Loucy (cell line): ENCODE data around the gene KRTAP2-3.
"Not testable (repeated sequence)": the region's sequence is repeated elsewhere in the genome, so short reads cannot be mapped to it uniquely, and the experiment has no call there.

Source experiments
- H2AFZ ChIP-seq: fragments of 200-600 bp; sonication (generic); 2 replicates; pipeline ENCODE4 v1.6.0; 2016; ENCODE audit warnings: antibody characterized with exemption, mild to moderate bottlenecking, low read length, moderate library complexity
- H3F3A ChIP-seq: fragments of 200-600 bp; 2 replicates; pipeline ENCODE4 v1.6.0; 2016; ENCODE audit warnings: antibody characterized with exemption, low read depth, mild to moderate bottlenecking
- H3K27me3 ChIP-seq: fragments of 200-600 bp; sonication (generic); 2 replicates; pipeline ENCODE4 v1.6.1; 2014; ENCODE audit warnings: low read length, mild to moderate bottlenecking; ENCODE audit not compliant: insufficient read depth, poor library complexity, severe bottlenecking
- H3K36me3 ChIP-seq: fragments of 200-600 bp; sonication (generic); 2 replicates; pipeline ENCODE4 v1.6.1; 2016; ENCODE audit warnings: low read length; ENCODE audit not compliant: insufficient read depth
- H3K4me1 ChIP-seq: fragments of 200-600 bp; sonication (generic); 2 replicates; pipeline ENCODE4 v1.5.1; 2014; ENCODE audit warnings: low read length, mild to moderate bottlenecking; ENCODE audit not compliant: insufficient read depth, poor library complexity, severe bottlenecking
- H3K4me2 ChIP-seq: fragments of 200-600 bp; sonication (generic); 2 replicates; pipeline ENCODE4 v1.6.0; 2014; ENCODE audit warnings: antibody characterized with exemption, low read length, low read depth, mild to moderate bottlenecking; ENCODE audit not compliant: poor library complexity, severe bottlenecking
- H3K4me3 ChIP-seq: fragments of 200-600 bp; sonication (generic); 2 replicates; pipeline ENCODE4 v1.5.1; 2014; ENCODE audit warnings: low read length, mild to moderate bottlenecking, mixed read lengths; ENCODE audit not compliant: poor library complexity, severe bottlenecking
- H3K79me2 ChIP-seq: fragments of 200-600 bp; sonication (generic); 2 replicates; pipeline ENCODE4 v1.6.1; 2014; ENCODE audit warnings: low read length; ENCODE audit not compliant: insufficient read depth
- H3K9ac ChIP-seq: fragments of 200-600 bp; sonication (generic); 2 replicates; pipeline ENCODE4 v1.6.0; 2014; ENCODE audit warnings: mild to moderate bottlenecking, low read depth, low read length, moderate library complexity; ENCODE audit not compliant: poor library complexity, severe bottlenecking
- H3K9me2 ChIP-seq: fragments of 200-600 bp; sonication (generic); replicated peaks from 2 replicates; pipeline ENCODE4 v1.6.1; 2016; ENCODE audit warnings: low read depth, low read length, mixed read lengths
- H3K9me3 ChIP-seq: fragments of 200-600 bp; sonication (generic); 2 replicates; pipeline ENCODE4 v1.6.1; 2014; ENCODE audit warnings: mild to moderate bottlenecking, antibody characterized with exemption, low read length, low read depth; ENCODE audit not compliant: insufficient read depth
- H4K20me1 ChIP-seq: fragments of 200-600 bp; sonication (generic); 2 replicates; pipeline ENCODE4 v1.6.0; 2014; ENCODE audit warnings: antibody characterized with exemption, low read length, mild to moderate bottlenecking; ENCODE audit not compliant: insufficient read depth, poor library complexity, severe bottlenecking
- EZH2phosphoT487 ChIP-seq: fragments of 200-600 bp; IDR thresholded peaks from 2 replicates; pipeline ENCODE4 v1.6.1; 2018; ENCODE audit warnings: antibody characterized with exemption, mild to moderate bottlenecking, moderate library complexity, borderline replicate concordance
- TF ChIP-seq, protein P1 (sequence below): fragments of 200-600 bp; sonication (generic); conservative IDR thresholded peaks from 2 replicates; pipeline ENCODE4 v1.5.1; 2014; ENCODE audit warnings: mild to moderate bottlenecking, antibody characterized with exemption, low read length

KRTAP2-3 gene

DNA sequence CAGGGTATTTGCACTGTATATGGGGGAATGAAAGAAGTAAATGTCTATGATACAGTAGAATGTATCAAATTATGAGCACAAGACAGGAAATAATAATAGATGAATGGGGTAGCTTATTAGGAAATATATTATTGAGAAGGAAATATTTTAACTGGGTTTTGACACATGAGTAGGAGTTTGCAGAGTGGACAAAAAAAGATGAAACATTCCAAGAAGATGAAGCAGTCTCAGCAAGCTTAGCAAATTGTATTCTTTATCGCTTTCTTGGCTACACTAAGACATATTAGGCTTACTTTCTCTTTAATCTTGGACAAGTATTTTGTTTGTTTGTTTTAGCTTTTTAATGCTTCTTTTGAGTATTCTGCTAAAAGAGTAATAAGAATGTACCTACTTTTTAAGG lies 44.0 kb upstream of the KRTAP2-3 start:
- Histone ChIP-seq H3K9me3 (no peaks in the 10 kb centered on the region), H3K4me2 (no peak overlapping the region), H3K9me2 (no peaks in the 10 kb centered on the region), H3K4me3 (no peak overlapping the region), H3K79me2 (no peaks in the 10 kb centered on the region), H3F3A (no peaks in the 10 kb centered on the region), H4K20me1 (no peaks in the 10 kb centered on the region), H3K9ac (no peak overlapping the region), H3K36me3 (no peaks in the 10 kb centered on the region), H2AFZ (no peak overlapping the region), H3K27me3 (no peaks in the 10 kb centered on the region), H3K4me1 (peaks cover 37% of the 10 kb centered on the region)
- TF ChIP-seq EZH2phosphoT487, result no peak
- TF ChIP-seq, protein P1, sequence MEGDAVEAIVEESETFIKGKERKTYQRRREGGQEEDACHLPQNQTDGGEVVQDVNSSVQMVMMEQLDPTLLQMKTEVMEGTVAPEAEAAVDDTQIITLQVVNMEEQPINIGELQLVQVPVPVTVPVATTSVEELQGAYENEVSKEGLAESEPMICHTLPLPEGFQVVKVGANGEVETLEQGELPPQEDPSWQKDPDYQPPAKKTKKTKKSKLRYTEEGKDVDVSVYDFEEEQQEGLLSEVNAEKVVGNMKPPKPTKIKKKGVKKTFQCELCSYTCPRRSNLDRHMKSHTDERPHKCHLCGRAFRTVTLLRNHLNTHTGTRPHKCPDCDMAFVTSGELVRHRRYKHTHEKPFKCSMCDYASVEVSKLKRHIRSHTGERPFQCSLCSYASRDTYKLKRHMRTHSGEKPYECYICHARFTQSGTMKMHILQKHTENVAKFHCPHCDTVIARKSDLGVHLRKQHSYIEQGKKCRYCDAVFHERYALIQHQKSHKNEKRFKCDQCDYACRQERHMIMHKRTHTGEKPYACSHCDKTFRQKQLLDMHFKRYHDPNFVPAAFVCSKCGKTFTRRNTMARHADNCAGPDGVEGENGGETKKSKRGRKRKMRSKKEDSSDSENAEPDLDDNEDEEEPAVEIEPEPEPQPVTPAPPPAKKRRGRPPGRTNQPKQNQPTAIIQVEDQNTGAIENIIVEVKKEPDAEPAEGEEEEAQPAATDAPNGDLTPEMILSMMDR, result no peak

GRCh38 chr17:41101586-41102259 lies 41.8 kb upstream of the KRTAP2-3 start, which contains the start of gene KRTAP4-16:
Gene KRTAP4-16 (minus strand): TSS chr17:41102209. CDS start chr17:41102209, 0 bp downstream.
- no peaks in the 10 kb centered on the region for H3K9me3 ChIP-seq
- H3K4me3 ChIP-seq, result no peak within 1 kb of the TSS
- no peaks in the 10 kb centered on the region for H3K79me2 ChIP-seq
- no peak within 1 kb of the TSS for H3K9ac ChIP-seq
- no peaks in the 10 kb centered on the region for H3F3A ChIP-seq
- no peaks in the 10 kb centered on the region for H4K20me1 ChIP-seq
- H3K36me3 ChIP-seq, result no peaks in the 10 kb centered on the region
- no peak for TF ChIP-seq EZH2phosphoT487
- TF ChIP-seq, protein P1, result no peak
- no peak within 1 kb of the TSS for H3K4me2 ChIP-seq
- H3K27me3 ChIP-seq, result no peaks in the 10 kb centered on the region
- H3K9me2 ChIP-seq, result no peaks in the 10 kb centered on the region
- no peak within 1 kb of the TSS for H2AFZ ChIP-seq
- peaks cover 24% of the 10 kb centered on the region for H3K4me1 ChIP-seq

DNA sequence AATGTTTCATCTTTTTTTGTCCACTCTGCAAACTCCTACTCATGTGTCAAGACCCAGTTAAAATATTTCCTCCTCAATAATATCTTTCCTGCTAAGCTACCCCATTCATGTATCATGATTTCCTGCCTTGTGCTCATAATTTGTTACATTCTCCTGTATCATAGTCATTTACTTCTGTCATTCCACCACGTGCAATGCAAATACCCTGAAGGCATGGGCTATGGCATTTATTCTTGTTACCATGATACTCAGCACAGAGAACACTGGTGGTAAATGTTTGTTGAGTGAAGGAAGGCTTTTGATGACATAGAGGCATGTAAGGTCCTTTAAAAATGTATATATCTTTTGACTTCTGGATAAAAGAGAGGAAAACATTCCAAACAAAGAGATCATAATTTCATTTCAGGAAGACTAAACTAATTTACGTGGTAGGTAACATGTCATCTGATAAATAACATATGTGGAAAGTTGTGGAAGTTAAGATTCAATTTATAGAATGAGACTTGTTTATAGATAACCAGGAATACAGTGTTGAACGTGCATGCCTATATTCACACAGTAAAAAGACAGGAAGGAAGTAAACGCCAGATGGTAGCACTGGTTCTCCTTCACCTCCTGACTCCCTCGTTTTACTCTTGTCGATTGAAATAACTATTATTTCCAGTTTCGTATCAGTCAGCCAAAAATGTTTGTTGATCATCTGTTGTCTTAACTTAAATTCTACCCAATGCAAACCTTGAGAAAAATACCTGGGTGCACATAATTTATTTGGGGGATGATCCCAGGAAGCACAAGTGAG lies 40.0 kb upstream of the KRTAP2-3 start:
- not testable (repeated sequence) for H3K9me2 ChIP-seq, H3K36me3 ChIP-seq, H2AFZ ChIP-seq, H3F3A ChIP-seq, H3K27me3 ChIP-seq, H3K79me2 ChIP-seq, H4K20me1 ChIP-seq, H3K9me3 ChIP-seq
- Histone ChIP-seq H3K9ac (peak overlapping the region; percentile 12), H3K4me3 (peak overlapping the region; percentile 61), H3K4me2 (peak overlapping the region; percentile 78), H3K4me1 (peaks cover 24% of the 10 kb centered on the region)
